Endothelial cell of umbilical vein (primary cell): ENCODE results near the gene PIK3R2. TPM values are rescaled to one million over a fixed set of nuclear protein-coding genes. Genes with fewer than 3 reads are reported as not detected.

Experiments
- BruUV-seq: library from RNA; stranded (reverse); fragments of 400-500 nt; replicated peaks from 2 replicates; lab custom pipeline; 2021; lab: Mats Ljungman, UMichigan
- CTCF ChIA-PET: fragments of 300-600, 350-600 bp; sonication (Branson Sonifier 250); formaldehyde crosslinking; loops from one replicate; lab custom pipeline; 2021; ENCODE audit warnings: antibody characterized with exemption, inconsistent platforms; lab: Charles Lee
- POLR2A ChIA-PET: fragments of 300-600, 350-600 bp; sonication (Branson Sonifier 250); formaldehyde crosslinking; loops from one replicate; lab custom pipeline; 2021; ENCODE audit warnings: antibody characterized with exemption, inconsistent platforms; lab: Charles Lee
- DNase-seq: peaks from one replicate; pipeline ENCODE4 v3.0.0-alpha.2; 2011; ENCODE audit warnings: low read depth, low spot score
- FAIRE-seq: peaks from 2 replicates; lab custom pipeline; 2011; peaks lifted over from hg19 to GRCh38; lab: Jason Lieb, UNC
- H2AFZ ChIP-seq: 2 replicates; pipeline ENCODE4 v1.6.0; 2012; ENCODE audit warnings: low read depth, low read length, control low read depth, inconsistent platforms
- H3K27ac ChIP-seq: 2 replicates; pipeline ENCODE4 v1.5.1; 2011; ENCODE audit warnings: low read depth, mild to moderate bottlenecking, control low read depth, low read length, moderate library complexity; ENCODE audit not compliant: insufficient read depth
- H3K27me3 ChIP-seq, 2 experiments: 2 replicates each; pipeline versions ENCODE4 v1.6.0 to v1.6.1; 2011; ENCODE audit warnings: low read length in 2 of 2, mixed read lengths in 1 of 2; ENCODE audit not compliant: control insufficient read depth in 2 of 2, insufficient read depth in 2 of 2
- H3K36me3 ChIP-seq, 2 experiments: 2 replicates in 1 of 2; 3 replicates in 1 of 2; pipeline ENCODE4 v1.5.1; 2011; ENCODE audit warnings: low read length in 2 of 2, mild to moderate bottlenecking in 1 of 2, moderate library complexity in 1 of 2; ENCODE audit not compliant: control insufficient read depth in 2 of 2, insufficient read depth in 2 of 2; ENCODE audit errors: extremely low read depth in 1 of 2
- H3K4me1 ChIP-seq: 3 replicates; pipeline ENCODE4 v1.5.1; 2011; ENCODE audit warnings: mild to moderate bottlenecking, low read length; ENCODE audit not compliant: control insufficient read depth, insufficient read depth; ENCODE audit errors: extremely low read depth
- H3K4me2 ChIP-seq: 2 replicates; pipeline ENCODE4 v1.6.1; 2011; ENCODE audit warnings: low read length, control low read depth, mixed read lengths; ENCODE audit not compliant: insufficient read depth
- H3K4me3 ChIP-seq, 3 experiments: fragments of 200-600 bp in 1 of 3; sonication (generic), shearing (Covaris generic) in 1 of 3; replicated peaks in 1 of 3; 2 replicates each; pipeline ENCODE4 v1.5.1; 2011 to 2016; ENCODE audit warnings: control low read depth in 3 of 3, low read length in 3 of 3, mild to moderate bottlenecking in 2 of 3, inconsistent platforms in 1 of 3, low read depth in 1 of 3, moderate library complexity in 1 of 3; ENCODE audit not compliant: insufficient read depth in 1 of 3
- H3K79me2 ChIP-seq: 2 replicates; pipeline ENCODE4 v1.6.0; 2012; ENCODE audit warnings: low read length, inconsistent platforms; ENCODE audit not compliant: control insufficient read depth, insufficient read depth
- H3K9ac ChIP-seq: replicated peaks from 2 replicates; pipeline ENCODE3; 2011; ENCODE audit warnings: low read length, control low read depth; ENCODE audit not compliant: insufficient read depth; ENCODE audit errors: extremely low read depth
- H3K9me1 ChIP-seq: replicated peaks from 3 replicates; pipeline ENCODE4 v1.6.0; 2011; ENCODE audit warnings: mild to moderate bottlenecking, low read length; ENCODE audit not compliant: control insufficient read depth, insufficient read depth; ENCODE audit errors: extremely low read depth
- H3K9me3 ChIP-seq: replicated peaks from 2 replicates; pipeline ENCODE4 v1.5.1; 2012; ENCODE audit warnings: low read length, inconsistent platforms; ENCODE audit not compliant: control insufficient read depth, insufficient read depth
- H4K20me1 ChIP-seq: replicated peaks from 2 replicates; pipeline ENCODE3; 2011; ENCODE audit warnings: mild to moderate bottlenecking, low read length; ENCODE audit not compliant: control insufficient read depth, insufficient read depth; ENCODE audit errors: extremely low read depth
- EZH2 ChIP-seq: IDR thresholded peaks from 2 replicates; pipeline ENCODE4 v1.6.1; 2012; ENCODE audit warnings: borderline replicate concordance, low read depth, mild to moderate bottlenecking, moderate library complexity, low read length, inconsistent platforms; ENCODE audit not compliant: severe bottlenecking
- FOS ChIP-seq: IDR thresholded peaks from 2 replicates; pipeline ENCODE4 v1.6.1; 2011; ENCODE audit warnings: mild to moderate bottlenecking, low read length, moderate library complexity, borderline replicate concordance; ENCODE audit not compliant: insufficient read depth
- GATA2 ChIP-seq: IDR thresholded peaks from 2 replicates; pipeline ENCODE4 v1.7.0; 2011; ENCODE audit warnings: low read depth, mild to moderate bottlenecking, moderate library complexity, mixed read lengths, low read length; ENCODE audit not compliant: insufficient read length, insufficient read depth
- JUN ChIP-seq: IDR thresholded peaks from 2 replicates; pipeline ENCODE4 v1.6.1; 2011; ENCODE audit warnings: borderline replicate concordance, low read depth; ENCODE audit not compliant: insufficient read length, insufficient read depth
- MYC ChIP-seq: IDR thresholded peaks from one replicate; pipeline ENCODE4 v1.6.1; 2011; ENCODE audit warnings: mild to moderate bottlenecking, low read depth, low read length
- POLR2A ChIP-seq: IDR thresholded peaks from 2 replicates; pipeline ENCODE4 v1.6.1; 2012; ENCODE audit warnings: low read depth, mild to moderate bottlenecking, control low read depth, low read length
- POLR2AphosphoS5 ChIP-seq: IDR thresholded peaks from 2 replicates; pipeline ENCODE4 v1.6.1; 2012; ENCODE audit warnings: low read depth, mild to moderate bottlenecking, control low read depth, low read length, moderate library complexity; ENCODE audit not compliant: insufficient read depth
- dilution Hi-C: fragments of 300-500 bp; cut with MboI; formaldehyde crosslinking; loops from one replicate; pipeline ENCODE4 v1.15.0; 2019; ENCODE audit warnings: low sequenced_read_pairs; ENCODE audit not compliant: extremely low pct_ligation_motif_present
- intact Hi-C: fragments of 100-400 bp; cut with micrococcal nuclease; formaldehyde crosslinking; loops from one replicate; pipeline ENCODE4 v1.10.0; 2022
- polyA plus RNA-seq, 4 experiments: library from polyadenylated mRNA; depleted of rRNA in 3 of 4; stranded (reverse) in 3 of 4; unstranded in 1 of 4; fragments of >200 nt; gene quantifications; 2 replicates each; pipeline versions ENCODE4 v1.2.1 to v1.2.3, GENCODE V29; 2011 to 2012; ENCODE audit warnings: missing spikeins in 1 of 4
- total RNA-seq: library from RNA; stranded (reverse); gene quantifications from 2 replicates; pipeline ENCODE4 v1.2.3, GENCODE V29; 2021
- TF ChIP-seq, protein P1 (sequence below): IDR thresholded peaks from 2 replicates; pipeline ENCODE4 v1.6.1; 2011; ENCODE audit not compliant: insufficient read depth, insufficient read length
- TF ChIP-seq, protein P2 (sequence below), 2 donors: IDR thresholded peaks; 1 replicate in 1 of 2; 2 replicates in 1 of 2; pipeline ENCODE4 v1.5.1; 2011; ENCODE audit warnings: low read length in 2 of 2, mild to moderate bottlenecking in 2 of 2, moderate library complexity in 2 of 2, control low read depth in 1 of 2, inconsistent platforms in 1 of 2, low read depth in 1 of 2; ENCODE audit not compliant: insufficient read depth in 1 of 2; ENCODE audit errors: extremely low read depth in 1 of 2

PIK3R2 gene
- total and polyA plus RNA-seq, 2 donors (not counting 3 experiments of a cell fraction or from before 2014, with no cell fraction given): 8.1 to 15.2 TPM

DNA sequence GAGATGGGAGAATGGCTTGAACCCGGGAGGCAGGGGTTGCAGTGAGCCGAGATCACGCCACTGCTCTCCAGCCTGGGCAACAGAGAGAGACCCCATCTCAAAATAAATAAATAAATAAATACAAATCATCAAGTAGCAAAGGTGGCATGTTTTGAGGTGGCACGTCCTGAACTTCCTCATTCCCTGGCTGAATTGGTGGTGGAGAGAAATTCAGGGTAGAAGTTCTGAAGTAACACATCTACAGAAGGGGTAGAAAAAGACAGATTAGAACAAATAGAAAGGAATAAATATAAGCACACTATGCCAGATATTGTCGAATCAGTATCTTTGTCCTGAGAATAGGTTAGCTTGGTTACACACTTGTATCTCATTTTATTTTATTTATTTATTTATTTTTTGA lies 27.0 kb downstream of the PIK3R2 start:
- FAIRE-seq: no peak
- Histone ChIP-seq H3K4me1 (no peaks in the 10 kb centered on the region), H3K9me1 (no peaks in the 10 kb centered on the region), H4K20me1 (no peaks in the 10 kb centered on the region), H3K9me3 (no peaks in the 10 kb centered on the region), H2AFZ (no peak overlapping the region), H3K4me2 (no peak overlapping the region), H3K36me3 (no peaks in the 10 kb centered on the region), H3K27me3 (peaks cover 0 to 2% of the 10 kb centered on the region in 2 experiments), H3K79me2 (no peaks in the 10 kb centered on the region), H3K9ac (no peak overlapping the region), H3K27ac (no peak overlapping the region), H3K4me3 (no peak overlapping the region)
- ChIA-PET POLR2A (interaction anchor here (0.6 kb wide), 1 partner anchor 102 kb away, joined by 3 read pairs; no protein-coding TSS in a partner anchor), CTCF (interaction anchor here (0.8 to 1.0 kb wide), 3 partner anchors 53 to 72 kb away, joined by 3 read pairs; no protein-coding TSS in a partner anchor)
- intact Hi-C loops: no loop called here
- TF ChIP-seq POLR2A (no peak), POLR2AphosphoS5 (no peak), EZH2 (no peak), JUN (no peak)
- TF ChIP-seq, protein P1, sequence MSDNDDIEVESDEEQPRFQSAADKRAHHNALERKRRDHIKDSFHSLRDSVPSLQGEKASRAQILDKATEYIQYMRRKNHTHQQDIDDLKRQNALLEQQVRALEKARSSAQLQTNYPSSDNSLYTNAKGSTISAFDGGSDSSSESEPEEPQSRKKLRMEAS: no peak
- DNase-seq: no peak
- BruUV-seq: no TSS peak
- dilution Hi-C loops: no loop called here

DNA sequence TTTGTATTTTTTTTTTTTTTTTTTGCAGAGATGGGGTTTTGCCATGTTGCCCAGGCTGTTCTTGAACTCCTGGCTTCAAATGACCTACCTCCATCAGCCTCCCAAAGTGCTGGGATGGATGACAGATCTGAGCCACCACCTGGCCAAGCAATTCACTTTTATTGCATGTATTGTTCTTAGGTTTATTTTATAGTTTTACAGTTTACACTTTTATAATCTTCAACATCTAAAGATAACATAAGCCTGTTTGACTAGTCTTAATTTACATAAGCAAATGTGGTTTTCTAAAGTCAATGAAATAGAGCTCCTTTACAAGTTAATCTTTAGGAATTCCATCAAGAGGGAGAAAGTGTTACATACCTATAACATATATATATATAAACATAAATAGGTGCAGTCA lies 30.6 kb downstream of the PIK3R2 start:
- H3K27me3 ChIP-seq: no peaks in the 10 kb centered on the region
- dilution Hi-C loops: no loop called here
- BruUV-seq: no TSS peak

More for the DNA sequence above, 30.6 kb downstream of the PIK3R2 start:
- Histone ChIP-seq H3K9me1 (no peaks in the 10 kb centered on the region), H3K4me1 (no peaks in the 10 kb centered on the region), H3K9me3 (no peaks in the 10 kb centered on the region), H3K4me2 (no peak overlapping the region), H3K79me2 (no peaks in the 10 kb centered on the region), H3K4me3 (no peak overlapping the region), H3K9ac (no peak overlapping the region), H2AFZ (no peak overlapping the region), H3K36me3 (no peaks in the 10 kb centered on the region), H3K27ac (no peak overlapping the region), H4K20me1 (no peaks in the 10 kb centered on the region)
- ChIA-PET POLR2A (no interaction called here), CTCF (interaction anchor here (0.6 to 2.7 kb wide), 6 partner anchors 15 to 145 kb away, joined by 3 to 12 read pairs (median 4); no protein-coding TSS in a partner anchor)
- FAIRE-seq (no peak), DNase-seq (no peak)
- intact Hi-C loops: no loop called here
- no peak for TF ChIP-seq JUN
- TF ChIP-seq, protein P2, sequence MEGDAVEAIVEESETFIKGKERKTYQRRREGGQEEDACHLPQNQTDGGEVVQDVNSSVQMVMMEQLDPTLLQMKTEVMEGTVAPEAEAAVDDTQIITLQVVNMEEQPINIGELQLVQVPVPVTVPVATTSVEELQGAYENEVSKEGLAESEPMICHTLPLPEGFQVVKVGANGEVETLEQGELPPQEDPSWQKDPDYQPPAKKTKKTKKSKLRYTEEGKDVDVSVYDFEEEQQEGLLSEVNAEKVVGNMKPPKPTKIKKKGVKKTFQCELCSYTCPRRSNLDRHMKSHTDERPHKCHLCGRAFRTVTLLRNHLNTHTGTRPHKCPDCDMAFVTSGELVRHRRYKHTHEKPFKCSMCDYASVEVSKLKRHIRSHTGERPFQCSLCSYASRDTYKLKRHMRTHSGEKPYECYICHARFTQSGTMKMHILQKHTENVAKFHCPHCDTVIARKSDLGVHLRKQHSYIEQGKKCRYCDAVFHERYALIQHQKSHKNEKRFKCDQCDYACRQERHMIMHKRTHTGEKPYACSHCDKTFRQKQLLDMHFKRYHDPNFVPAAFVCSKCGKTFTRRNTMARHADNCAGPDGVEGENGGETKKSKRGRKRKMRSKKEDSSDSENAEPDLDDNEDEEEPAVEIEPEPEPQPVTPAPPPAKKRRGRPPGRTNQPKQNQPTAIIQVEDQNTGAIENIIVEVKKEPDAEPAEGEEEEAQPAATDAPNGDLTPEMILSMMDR (IDR thresholded peaks at IDR 0.05; ENCODE audit: extremely low read depth in 1 of 2, insufficient read depth in 1 of 2, low read depth in 1 of 2, low read length in 2 of 2): no peak
- no peak for TF ChIP-seq FOS
- no peak for TF ChIP-seq GATA2
- TF ChIP-seq, protein P1: no peak
- no peak for TF ChIP-seq POLR2AphosphoS5
- TF ChIP-seq EZH2: no peak
- no peak for TF ChIP-seq POLR2A
- TF ChIP-seq MYC: no peak
